ENCODE results near the gene NGEF.

Gene NGEF

GRCh38 chr2:232900811-232901735, 112.0 kb downstream of the NGEF start:
- H3K9ac ChIP-seq (ENCODE audit: low read length): no peak overlapping the region
- H3K4me3 ChIP-seq (ENCODE audit: low read length): no peak overlapping the region
- H3K9me3 ChIP-seq (ENCODE audit: control insufficient read depth, low read length): no peaks in the 10 kb centered on the region
- no peaks in the 10 kb centered on the region for H3K36me3 ChIP-seq (ENCODE audit: control insufficient read depth, insufficient read depth, low read length)
- H3K4me1 ChIP-seq (ENCODE audit: control insufficient read depth, insufficient read depth, low read length): no peaks in the 10 kb centered on the region
- H3K27me3 ChIP-seq (ENCODE audit: control insufficient read depth, insufficient read depth, low read length): no peaks in the 10 kb centered on the region

GRCh38 chr2:232898592-232899543, 114.2 kb downstream of the NGEF start:
- Histone ChIP-seq H3K27me3 (ENCODE audit: control insufficient read depth, insufficient read depth, low read length) (no peaks in the 10 kb centered on the region), H3K4me3 (ENCODE audit: low read length) (no peak overlapping the region), H3K4me1 (ENCODE audit: control insufficient read depth, insufficient read depth, low read length) (no peaks in the 10 kb centered on the region), H3K36me3 (ENCODE audit: control insufficient read depth, insufficient read depth, low read length) (no peaks in the 10 kb centered on the region), H3K9me3 (ENCODE audit: control insufficient read depth, low read length) (no peaks in the 10 kb centered on the region), H3K9ac (ENCODE audit: low read length) (no peak overlapping the region)

- Histone ChIP-seq H3K4me1 (ENCODE audit: control insufficient read depth, insufficient read depth, low read length) (no peaks in the 10 kb centered on the region), H3K27me3 (ENCODE audit: control insufficient read depth, insufficient read depth, low read length) (no peaks in the 10 kb centered on the region), H3K9ac (ENCODE audit: low read length) (no peak overlapping the region), H3K9me3 (ENCODE audit: control insufficient read depth, low read length) (no peaks in the 10 kb centered on the region), H3K4me3 (ENCODE audit: low read length) (no peak overlapping the region), H3K36me3 (ENCODE audit: control insufficient read depth, insufficient read depth, low read length) (no peaks in the 10 kb centered on the region)
Observed at GRCh38 chr2:232897598-232898408, 115.3 kb downstream of the NGEF start.

DNA sequence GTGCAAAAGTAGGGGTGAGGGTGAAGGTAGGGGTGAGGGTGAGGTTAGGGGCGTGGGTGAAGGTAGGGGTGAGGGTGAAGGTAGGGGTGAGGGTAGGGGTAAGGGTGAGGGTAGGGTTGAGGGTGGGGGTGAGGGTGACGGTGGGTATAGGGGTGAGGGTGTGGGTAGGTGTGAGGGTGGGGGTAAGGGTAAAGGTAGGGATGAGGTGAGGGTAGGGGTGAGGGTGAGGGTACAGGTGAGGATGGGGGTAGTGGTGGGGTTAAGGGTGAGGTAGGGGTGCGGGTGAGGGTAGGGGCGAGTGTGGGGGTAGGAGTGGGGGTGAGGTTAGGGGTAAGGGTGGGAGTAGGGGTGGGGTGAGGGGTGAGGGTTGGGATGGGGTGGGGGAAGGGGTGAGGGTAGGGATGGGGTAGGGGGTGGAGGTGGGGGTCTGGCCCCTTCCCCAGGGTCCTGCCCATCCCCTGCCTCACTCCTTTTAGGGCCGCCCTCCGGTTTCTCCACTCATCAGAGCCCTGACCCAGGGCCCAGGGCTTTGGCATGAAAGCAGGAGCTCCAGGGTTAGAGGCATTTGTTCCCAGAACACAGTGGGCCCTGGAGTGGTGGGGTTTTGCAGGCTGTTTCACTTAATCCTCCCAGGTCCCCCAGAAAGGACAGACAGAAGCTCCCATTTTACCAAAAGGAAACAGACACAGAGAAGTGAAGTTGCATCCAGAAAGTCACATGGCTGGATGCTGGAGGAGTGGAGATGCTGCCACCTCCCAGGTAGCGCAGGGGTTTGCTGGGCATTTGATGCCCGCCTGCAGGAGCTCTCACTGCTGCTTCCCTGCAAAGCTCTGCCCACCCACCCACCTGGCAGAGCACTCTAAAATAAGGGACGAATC, 116.1 kb downstream of the NGEF start:
- H3K27me3 ChIP-seq (ENCODE audit: control insufficient read depth, insufficient read depth, low read length): no peaks in the 10 kb centered on the region
- no peak overlapping the region for H3K4me3 ChIP-seq (ENCODE audit: low read length)
- H3K4me1 ChIP-seq (ENCODE audit: control insufficient read depth, insufficient read depth, low read length): no peaks in the 10 kb centered on the region
- H3K36me3 ChIP-seq (ENCODE audit: control insufficient read depth, insufficient read depth, low read length): no peaks in the 10 kb centered on the region
- no peaks in the 10 kb centered on the region for H3K9me3 ChIP-seq (ENCODE audit: control insufficient read depth, low read length)
- H3K9ac ChIP-seq (ENCODE audit: low read length): no peak overlapping the region

- no peaks in the 10 kb centered on the region for H3K9me3 ChIP-seq (ENCODE audit: control insufficient read depth, low read length)
- H3K4me1 ChIP-seq (ENCODE audit: control insufficient read depth, insufficient read depth, low read length): no peaks in the 10 kb centered on the region
- H3K36me3 ChIP-seq (ENCODE audit: control insufficient read depth, insufficient read depth, low read length): no peaks in the 10 kb centered on the region
- H3K9ac ChIP-seq (ENCODE audit: low read length): no peak overlapping the region
- H3K4me3 ChIP-seq (ENCODE audit: low read length): no peak overlapping the region
- no peaks in the 10 kb centered on the region for H3K27me3 ChIP-seq (ENCODE audit: control insufficient read depth, insufficient read depth, low read length)
Observed at GRCh38 chr2:232896111-232896510, 116.9 kb downstream of the NGEF start.

DNA sequence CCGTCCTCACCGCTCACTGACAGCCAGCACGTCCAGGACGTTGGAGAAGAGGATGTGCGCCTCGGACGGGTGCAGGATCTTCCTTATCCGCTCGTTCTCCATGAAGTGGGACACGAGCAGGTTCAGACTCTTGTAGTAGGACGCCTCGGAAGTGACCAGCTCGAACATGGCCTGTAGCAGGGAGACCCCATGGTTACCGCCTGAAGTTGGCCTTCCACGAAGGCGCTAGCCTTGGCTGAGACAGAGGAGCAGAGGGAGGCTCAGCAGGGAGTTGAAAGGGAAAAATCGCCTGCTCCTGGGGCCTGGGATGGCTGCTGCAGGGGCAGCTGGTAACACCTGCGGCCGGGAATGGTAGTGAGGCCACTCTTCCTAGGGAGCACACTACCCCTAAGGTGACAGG, 118.3 kb downstream of the NGEF start:
- Histone ChIP-seq H3K4me1 (ENCODE audit: control insufficient read depth, insufficient read depth, low read length) (no peaks in the 10 kb centered on the region), H3K4me3 (ENCODE audit: low read length) (no peak overlapping the region), H3K36me3 (ENCODE audit: control insufficient read depth, insufficient read depth, low read length) (no peaks in the 10 kb centered on the region), H3K9me3 (ENCODE audit: control insufficient read depth, low read length) (no peaks in the 10 kb centered on the region), H3K9ac (ENCODE audit: low read length) (no peak overlapping the region), H3K27me3 (ENCODE audit: control insufficient read depth, insufficient read depth, low read length) (no peaks in the 10 kb centered on the region)

DNA sequence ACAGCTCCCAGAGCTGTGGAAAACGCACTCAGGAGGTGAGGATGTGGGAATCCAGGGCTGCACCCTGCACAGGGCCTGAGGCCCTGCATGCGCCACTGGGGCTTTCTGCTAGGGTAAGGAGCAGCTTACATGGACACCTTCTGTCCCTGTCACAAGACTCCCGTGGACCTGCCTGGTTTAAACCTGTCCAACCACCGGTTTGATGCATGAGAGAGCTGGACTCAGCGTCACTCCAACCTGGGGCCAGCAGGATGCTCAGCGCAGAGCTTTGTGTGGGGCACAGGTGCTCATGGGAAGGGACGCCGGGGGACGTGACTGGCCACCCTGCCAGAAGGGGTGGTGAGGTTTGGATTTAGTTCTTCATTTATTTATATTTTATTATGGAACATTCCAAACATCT, 118.8 kb downstream of the NGEF start:
- Histone ChIP-seq H3K4me1 (ENCODE audit: control insufficient read depth, insufficient read depth, low read length) (no peaks in the 10 kb centered on the region), H3K4me3 (ENCODE audit: low read length) (no peak overlapping the region), H3K36me3 (ENCODE audit: control insufficient read depth, insufficient read depth, low read length) (no peaks in the 10 kb centered on the region), H3K9me3 (ENCODE audit: control insufficient read depth, low read length) (no peaks in the 10 kb centered on the region), H3K27me3 (ENCODE audit: control insufficient read depth, insufficient read depth, low read length) (no peaks in the 10 kb centered on the region), H3K9ac (ENCODE audit: low read length) (no peak overlapping the region)

GRCh38 chr2:232893834-232894233, 119.2 kb downstream of the NGEF start:
- no peaks in the 10 kb centered on the region for H3K27me3 ChIP-seq (ENCODE audit: control insufficient read depth, insufficient read depth, low read length)
- H3K9ac ChIP-seq (ENCODE audit: low read length): no peak overlapping the region
- H3K4me1 ChIP-seq (ENCODE audit: control insufficient read depth, insufficient read depth, low read length): no peaks in the 10 kb centered on the region
- no peaks in the 10 kb centered on the region for H3K36me3 ChIP-seq (ENCODE audit: control insufficient read depth, insufficient read depth, low read length)
- H3K9me3 ChIP-seq (ENCODE audit: control insufficient read depth, low read length): no peaks in the 10 kb centered on the region
- H3K4me3 ChIP-seq (ENCODE audit: low read length): no peak overlapping the region

- no peak overlapping the region for H3K9ac ChIP-seq (ENCODE audit: low read length)
- no peaks in the 10 kb centered on the region for H3K27me3 ChIP-seq (ENCODE audit: control insufficient read depth, insufficient read depth, low read length)
- H3K9me3 ChIP-seq (ENCODE audit: control insufficient read depth, low read length): no peaks in the 10 kb centered on the region
Observed at GRCh38 chr2:232892843-232893242, 120.2 kb downstream of the NGEF start.

GRCh38 chr2:232892221-232892620, 120.8 kb downstream of the NGEF start:
- no peaks in the 10 kb centered on the region for H3K36me3 ChIP-seq (ENCODE audit: control insufficient read depth, insufficient read depth, low read length)
- H3K27me3 ChIP-seq (ENCODE audit: control insufficient read depth, insufficient read depth, low read length): no peaks in the 10 kb centered on the region
- no peak overlapping the region for H3K9ac ChIP-seq (ENCODE audit: low read length)
- H3K9me3 ChIP-seq (ENCODE audit: control insufficient read depth, low read length): no peaks in the 10 kb centered on the region
- no peak overlapping the region for H3K4me3 ChIP-seq (ENCODE audit: low read length)
- no peaks in the 10 kb centered on the region for H3K4me1 ChIP-seq (ENCODE audit: control insufficient read depth, insufficient read depth, low read length)

More at GRCh38 chr2:232892843-232893242, 120.2 kb downstream of the NGEF start:
- Histone ChIP-seq H3K4me3 (ENCODE audit: low read length) (no peak overlapping the region), H3K4me1 (ENCODE audit: control insufficient read depth, insufficient read depth, low read length) (no peaks in the 10 kb centered on the region), H3K36me3 (ENCODE audit: control insufficient read depth, insufficient read depth, low read length) (no peaks in the 10 kb centered on the region)

GRCh38 chr2:232891621-232892071, 121.4 kb downstream of the NGEF start:
- no peaks in the 10 kb centered on the region for H3K27me3 ChIP-seq (ENCODE audit: control insufficient read depth, insufficient read depth, low read length)
- H3K9me3 ChIP-seq (ENCODE audit: control insufficient read depth, low read length): no peaks in the 10 kb centered on the region
- no peak overlapping the region for H3K4me3 ChIP-seq (ENCODE audit: low read length)
- H3K4me1 ChIP-seq (ENCODE audit: control insufficient read depth, insufficient read depth, low read length): no peaks in the 10 kb centered on the region
- H3K9ac ChIP-seq (ENCODE audit: low read length): no peak overlapping the region
- H3K36me3 ChIP-seq (ENCODE audit: control insufficient read depth, insufficient read depth, low read length): no peaks in the 10 kb centered on the region

Data from mucosa of stomach (tissue), 1 donor.